Measurements from ENCODE around the gene PRDM10.

Gene PRDM10

DNA sequence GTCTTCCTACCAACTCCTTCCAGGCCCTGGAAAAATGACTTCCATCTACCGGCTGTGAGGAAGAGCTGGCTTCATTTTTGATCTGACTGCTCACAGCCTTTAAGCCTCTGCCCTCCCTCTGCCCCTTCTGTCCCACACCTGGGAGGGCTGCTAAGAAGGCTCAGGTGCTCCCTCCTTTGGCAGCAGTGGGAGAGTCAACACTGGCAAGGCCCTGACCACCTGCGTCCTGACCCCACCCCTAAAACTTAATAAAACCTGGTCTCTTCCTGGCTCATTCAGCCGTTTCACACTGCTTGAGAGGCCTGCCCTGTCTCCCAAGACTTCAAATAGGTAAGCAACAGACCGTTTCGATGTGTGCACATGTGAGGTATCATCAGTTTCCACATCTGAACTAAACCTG lies 55.2 kb downstream of the PRDM10 start:
- no peak for DNase-seq (ENCODE audit: low read depth)
- TF ChIP-seq, protein P1, sequence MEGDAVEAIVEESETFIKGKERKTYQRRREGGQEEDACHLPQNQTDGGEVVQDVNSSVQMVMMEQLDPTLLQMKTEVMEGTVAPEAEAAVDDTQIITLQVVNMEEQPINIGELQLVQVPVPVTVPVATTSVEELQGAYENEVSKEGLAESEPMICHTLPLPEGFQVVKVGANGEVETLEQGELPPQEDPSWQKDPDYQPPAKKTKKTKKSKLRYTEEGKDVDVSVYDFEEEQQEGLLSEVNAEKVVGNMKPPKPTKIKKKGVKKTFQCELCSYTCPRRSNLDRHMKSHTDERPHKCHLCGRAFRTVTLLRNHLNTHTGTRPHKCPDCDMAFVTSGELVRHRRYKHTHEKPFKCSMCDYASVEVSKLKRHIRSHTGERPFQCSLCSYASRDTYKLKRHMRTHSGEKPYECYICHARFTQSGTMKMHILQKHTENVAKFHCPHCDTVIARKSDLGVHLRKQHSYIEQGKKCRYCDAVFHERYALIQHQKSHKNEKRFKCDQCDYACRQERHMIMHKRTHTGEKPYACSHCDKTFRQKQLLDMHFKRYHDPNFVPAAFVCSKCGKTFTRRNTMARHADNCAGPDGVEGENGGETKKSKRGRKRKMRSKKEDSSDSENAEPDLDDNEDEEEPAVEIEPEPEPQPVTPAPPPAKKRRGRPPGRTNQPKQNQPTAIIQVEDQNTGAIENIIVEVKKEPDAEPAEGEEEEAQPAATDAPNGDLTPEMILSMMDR (conservative IDR thresholded peaks at IDR 0.05; ENCODE audit: low read depth, low read length), result no peak
- H3K4me3 ChIP-seq (ENCODE audit: low read depth, low read length), result no peak overlapping the region

DNA sequence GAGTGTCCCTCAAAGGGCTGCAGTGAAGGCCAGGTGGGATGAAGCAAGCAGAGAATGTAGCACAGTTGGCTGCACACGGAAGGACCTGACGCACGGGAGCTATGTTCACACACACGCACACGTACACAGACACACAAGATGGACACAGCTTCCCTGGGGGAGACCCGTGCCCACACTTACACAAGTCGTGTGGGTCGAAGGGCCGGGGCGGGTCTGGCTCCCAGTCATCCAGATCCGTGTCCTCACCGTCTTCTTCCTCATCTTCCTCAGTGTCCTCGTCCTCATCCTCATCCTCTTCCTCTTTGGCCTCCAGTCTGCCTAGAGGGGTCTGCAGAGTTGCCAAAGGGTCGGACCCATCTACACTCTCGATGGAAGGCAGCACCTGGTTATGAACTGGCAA lies 55.7 kb downstream of the PRDM10 start:
- TF ChIP-seq, protein P1 (conservative IDR thresholded peaks at IDR 0.05; ENCODE audit: low read depth, low read length), result no peak
- H3K4me3 ChIP-seq (ENCODE audit: low read depth, low read length), result no peak overlapping the region
- no peak for DNase-seq (ENCODE audit: low read depth)

GRCh38 chr11:129946256-129946655 lies 56.4 kb downstream of the PRDM10 start:
- TF ChIP-seq, protein P1 (conservative IDR thresholded peaks at IDR 0.05; ENCODE audit: low read depth, low read length), result no peak
- no peak overlapping the region for H3K4me3 ChIP-seq (ENCODE audit: low read depth, low read length)
- DNase-seq (ENCODE audit: low read depth), result peak; percentile 31

DNA sequence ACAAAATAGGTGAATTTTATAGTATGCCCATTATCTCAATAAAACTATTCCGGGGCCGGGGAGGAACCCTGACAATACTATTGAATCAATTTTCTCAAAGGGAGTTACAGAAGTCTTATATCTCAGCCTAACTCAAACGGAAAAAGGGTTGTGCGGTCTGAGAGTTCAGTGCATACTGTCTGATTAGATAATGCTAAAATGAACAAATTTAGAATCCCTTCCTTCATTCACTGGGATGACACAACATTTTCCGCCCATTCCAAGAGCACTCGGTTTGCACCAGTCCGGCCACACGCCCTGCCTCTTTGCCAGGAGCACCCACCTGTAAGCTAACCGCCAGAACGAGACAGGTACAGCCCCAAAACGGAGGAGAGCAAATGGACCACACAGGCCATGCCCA lies 57.3 kb downstream of the PRDM10 start:
- no peak overlapping the region for H3K4me3 ChIP-seq (ENCODE audit: low read depth, low read length)
- no peak for DNase-seq (ENCODE audit: low read depth)
- TF ChIP-seq, protein P1 (conservative IDR thresholded peaks at IDR 0.05; ENCODE audit: low read depth, low read length), result no peak

- no peak overlapping the region for H3K4me3 ChIP-seq (ENCODE audit: low read depth, low read length)
- no peak for DNase-seq (ENCODE audit: low read depth)
- TF ChIP-seq, protein P1 (conservative IDR thresholded peaks at IDR 0.05; ENCODE audit: low read depth, low read length), result no peak
Measured at GRCh38 chr11:129944696-129945095, 57.9 kb downstream of the PRDM10 start.

DNA sequence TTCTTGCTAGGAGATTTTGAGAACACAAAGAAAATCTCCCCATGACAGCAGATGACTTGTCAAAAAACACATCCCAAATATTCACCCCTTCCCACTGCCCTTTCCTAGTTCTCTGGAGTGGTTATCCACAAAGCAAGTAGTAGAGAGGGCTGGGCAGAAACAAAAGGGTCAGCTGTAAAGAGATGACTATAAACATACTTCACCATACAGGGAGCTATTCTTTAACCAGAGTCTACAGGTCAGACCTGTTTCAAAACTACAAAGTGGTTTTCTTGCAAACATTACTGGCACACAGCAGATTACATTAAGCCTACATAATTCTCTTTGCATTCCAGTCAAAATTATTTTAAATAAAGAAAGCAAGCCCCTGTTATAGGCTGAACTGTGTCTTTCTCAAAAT lies 59.6 kb downstream of the PRDM10 start:
- TF ChIP-seq, protein P1 (conservative IDR thresholded peaks at IDR 0.05; ENCODE audit: low read depth, low read length), result no peak
- DNase-seq (ENCODE audit: low read depth), result no peak
- no peak overlapping the region for H3K4me3 ChIP-seq (ENCODE audit: low read depth, low read length)

DNA sequence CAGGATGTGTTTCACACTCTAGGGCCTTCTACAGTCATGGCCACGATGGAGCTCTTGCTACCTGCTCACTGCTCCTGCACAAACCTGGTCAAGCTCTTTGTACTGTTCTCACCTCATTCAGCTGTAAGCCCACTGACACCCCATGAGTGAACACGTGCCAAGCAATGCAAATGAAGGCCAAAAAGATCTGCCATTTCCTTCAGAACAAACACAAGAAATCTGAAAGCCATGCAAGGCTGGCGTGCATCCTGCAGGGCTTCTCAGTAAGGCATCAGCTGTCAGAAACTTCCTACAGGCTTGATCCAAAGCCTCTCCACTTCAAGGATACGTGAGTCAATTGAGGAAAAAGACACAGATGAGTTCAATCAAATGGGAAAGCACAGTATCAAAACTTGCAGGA lies 63.1 kb downstream of the PRDM10 start:
- TF ChIP-seq, protein P1 (conservative IDR thresholded peaks at IDR 0.05; ENCODE audit: low read depth, low read length), result no peak
- H3K4me3 ChIP-seq (ENCODE audit: low read depth, low read length), result no peak overlapping the region
- DNase-seq (ENCODE audit: low read depth), result no peak
